ENCODE data around the gene MTG2. TPM values are rescaled to one million over a fixed set of nuclear protein-coding genes. Genes with fewer than 3 reads are reported as not detected.

Gene MTG2
- polyA plus RNA-seq, 4 donors = 25.2 to 50.0 (median 31.1) TPM

DNA sequence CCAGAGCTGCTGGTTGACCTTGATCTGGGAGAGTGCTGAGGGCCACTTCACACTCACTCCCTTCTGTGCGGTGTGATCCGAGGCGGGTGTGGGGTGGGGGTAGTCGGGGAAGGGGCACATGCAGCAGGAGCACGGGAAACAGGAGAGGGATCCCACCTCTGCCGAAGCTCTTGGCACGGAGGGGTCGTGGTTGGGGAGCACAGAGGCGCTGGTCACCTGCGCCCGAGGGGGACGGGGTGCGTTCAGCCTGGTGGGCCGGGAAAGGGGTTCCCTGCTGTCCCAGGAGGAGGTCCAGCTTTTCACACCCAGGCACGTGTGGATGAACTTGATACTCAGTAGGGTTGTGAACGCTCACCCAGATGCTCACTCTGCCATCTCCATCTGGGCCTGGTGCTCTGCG, 22.0 kb upstream of the MTG2 start:
- no peak for DNase-seq (ENCODE audit: low read depth in 4 of 4, low spot score in 3 of 4)

DNA sequence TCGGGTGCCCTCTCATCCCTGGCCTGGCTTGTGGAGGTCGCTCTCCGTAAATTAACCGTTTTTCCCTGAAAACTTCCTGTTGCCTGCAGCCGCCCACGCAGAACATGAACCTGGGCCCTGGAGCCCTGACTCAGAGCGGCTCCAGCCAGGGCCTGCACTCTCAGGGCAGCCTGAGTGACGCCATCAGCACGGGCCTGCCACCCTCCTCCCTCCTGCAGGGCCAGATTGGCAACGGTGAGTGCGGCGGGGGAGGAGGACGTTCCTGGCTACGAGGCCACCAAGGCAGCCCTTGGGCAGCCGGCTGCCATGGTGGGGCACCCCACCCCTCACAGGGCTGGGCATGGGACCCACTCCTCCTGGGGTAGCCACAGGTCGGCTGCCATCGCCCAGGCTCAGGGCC, 21.5 kb upstream of the MTG2 start:
- DNase-seq (ENCODE audit: low read depth in 4 of 4, low spot score in 3 of 4) = no peak

DNA sequence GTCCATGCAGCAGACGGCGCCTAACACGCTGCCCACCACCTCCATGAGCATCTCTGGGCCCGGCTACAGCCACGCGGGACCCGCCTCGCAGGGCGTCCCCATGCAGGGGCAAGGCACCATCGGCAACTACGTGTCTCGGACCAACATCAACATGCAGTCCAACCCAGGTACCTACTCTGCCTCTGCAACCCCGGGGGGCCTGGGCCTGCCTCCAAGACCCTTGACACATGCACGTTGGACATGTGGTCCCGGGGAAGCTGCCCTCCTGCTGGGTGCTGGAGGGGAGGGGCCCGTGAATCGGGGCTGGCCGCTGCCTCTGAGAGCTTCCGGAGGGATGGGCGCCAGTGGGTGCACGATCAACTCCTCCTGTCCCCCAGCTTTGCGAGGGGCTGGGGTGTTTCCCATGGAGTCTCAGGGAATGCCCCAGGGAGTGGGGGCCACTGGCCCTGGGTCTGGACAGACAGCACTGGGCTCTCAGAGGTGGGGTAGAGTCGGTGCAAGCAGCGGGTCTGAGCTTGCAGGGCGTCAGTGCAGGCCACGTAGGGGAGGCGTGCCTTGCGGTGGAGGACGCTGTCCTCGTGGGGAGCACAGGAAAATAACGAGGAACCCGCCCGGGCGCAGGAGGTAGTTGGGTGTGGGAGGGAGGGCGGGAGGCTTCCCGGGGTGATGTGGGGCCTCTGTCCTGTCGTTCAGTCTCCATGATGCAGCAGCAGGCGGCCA, 19.9 kb upstream of the MTG2 start:
- DNase-seq (ENCODE audit: low read depth in 4 of 4, low spot score in 3 of 4) = no peak

DNA sequence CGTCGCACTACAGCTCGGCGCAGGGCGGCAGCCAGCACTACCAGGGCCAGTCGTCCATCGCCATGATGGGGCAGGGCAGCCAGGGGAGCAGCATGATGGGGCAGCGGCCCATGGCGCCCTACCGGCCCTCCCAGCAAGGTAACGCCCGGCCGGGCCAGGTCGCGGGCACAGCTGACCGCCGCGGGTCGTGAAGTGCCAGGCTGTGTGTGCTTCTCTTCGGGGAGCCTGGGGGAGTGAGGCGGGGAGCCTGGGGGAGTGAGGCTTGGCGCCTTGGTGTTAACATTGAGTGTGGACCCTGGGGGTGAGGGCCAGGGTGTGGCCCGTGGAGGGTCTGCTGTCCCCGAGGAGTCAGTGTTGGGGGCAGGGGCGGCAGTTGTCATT, 19.4 kb upstream of the MTG2 start:
- DNase-seq (ENCODE audit: low read depth in 4 of 4, low spot score in 3 of 4) = no peak

DNA sequence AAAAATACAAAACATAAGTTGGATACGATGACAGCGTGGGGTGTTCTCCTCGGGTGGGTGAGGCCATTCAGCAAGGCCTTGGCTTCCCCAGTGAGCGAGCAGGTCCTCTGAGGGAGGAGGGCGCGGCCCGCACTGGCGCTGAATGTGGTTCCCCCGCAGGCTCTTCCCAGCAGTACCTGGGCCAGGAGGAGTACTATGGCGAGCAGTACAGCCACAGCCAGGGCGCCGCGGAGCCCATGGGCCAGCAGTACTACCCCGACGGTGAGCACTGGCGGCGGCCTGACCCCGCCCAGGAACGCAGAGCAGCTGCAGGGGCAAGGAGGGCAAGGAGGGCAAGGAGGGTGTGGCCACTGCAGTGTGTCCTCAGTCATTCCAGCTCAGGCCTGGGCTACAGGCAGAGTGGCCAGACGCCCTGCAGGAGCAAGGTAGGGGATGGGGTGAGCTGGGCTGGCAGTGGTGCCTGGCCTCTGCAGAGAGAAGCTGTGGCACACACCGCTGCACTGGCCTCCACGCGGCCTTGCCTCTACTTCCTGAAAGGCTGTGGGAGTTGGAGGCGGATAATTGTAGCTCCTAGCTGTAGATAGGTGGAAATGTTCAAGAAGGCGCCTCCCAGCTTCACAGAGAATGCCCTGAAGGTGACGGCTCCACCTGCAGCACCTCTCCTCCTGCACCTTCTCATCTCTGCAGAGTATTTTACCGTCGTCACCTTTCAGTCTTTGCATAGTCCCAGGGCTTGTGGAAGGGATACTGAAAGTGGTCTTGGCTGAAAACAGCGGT, 18.7 kb upstream of the MTG2 start:
- DNase-seq (ENCODE audit: low read depth in 4 of 4, low spot score in 3 of 4) = no peak

- DNase-seq (ENCODE audit: low read depth in 4 of 4, low spot score in 3 of 4) = no peak
Measured at GRCh38 chr20:62164879-62165761, 17.7 kb upstream of the MTG2 start.

- no peak for DNase-seq (ENCODE audit: low read depth in 4 of 4, low spot score in 3 of 4)
Measured at GRCh38 chr20:62165762-62166399, 16.9 kb upstream of the MTG2 start.

DNA sequence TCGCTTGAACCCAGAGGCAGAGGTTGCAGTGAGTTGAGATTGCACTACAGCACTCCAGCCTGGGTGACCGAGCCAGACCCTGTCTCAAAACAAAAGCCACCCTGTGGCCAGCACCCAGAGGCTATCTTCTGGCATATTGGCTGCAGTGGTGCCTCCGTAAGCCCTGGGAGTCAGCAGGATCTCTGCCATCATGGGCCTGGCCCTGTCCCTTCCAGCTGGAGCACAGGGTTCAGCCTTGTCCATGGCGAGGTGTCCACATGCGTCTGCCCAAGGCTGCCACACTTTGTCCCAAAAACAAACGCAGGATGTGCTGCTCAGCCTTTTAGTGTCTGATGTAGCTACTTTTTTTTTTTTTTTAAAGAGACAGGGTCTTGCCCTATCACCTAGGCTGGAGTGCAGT, 15.4 kb upstream of the MTG2 start:
- no peak for DNase-seq (ENCODE audit: low read depth in 4 of 4, low spot score in 3 of 4)

DNA sequence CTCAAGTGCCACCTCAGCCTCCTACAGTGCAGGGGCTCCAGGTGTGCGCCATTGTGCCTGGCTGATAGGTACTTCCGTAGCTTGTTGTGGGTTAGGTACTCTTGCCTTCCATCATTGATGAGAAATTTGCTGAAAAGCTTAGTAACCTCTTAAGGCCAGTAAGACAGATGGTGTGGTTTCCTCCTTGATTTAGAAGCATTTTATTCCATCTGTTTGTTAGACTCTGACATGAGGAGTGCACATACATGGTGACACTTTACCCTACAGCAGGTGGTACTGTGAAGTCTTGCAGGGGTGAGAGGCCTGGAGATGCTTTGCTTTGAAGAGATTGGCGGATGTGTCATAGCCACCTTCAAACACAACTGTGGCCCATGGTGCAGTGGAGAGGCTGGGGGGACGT, 14.8 kb upstream of the MTG2 start:
- DNase-seq (ENCODE audit: low read depth in 4 of 4, low spot score in 3 of 4) = no peak

DNA sequence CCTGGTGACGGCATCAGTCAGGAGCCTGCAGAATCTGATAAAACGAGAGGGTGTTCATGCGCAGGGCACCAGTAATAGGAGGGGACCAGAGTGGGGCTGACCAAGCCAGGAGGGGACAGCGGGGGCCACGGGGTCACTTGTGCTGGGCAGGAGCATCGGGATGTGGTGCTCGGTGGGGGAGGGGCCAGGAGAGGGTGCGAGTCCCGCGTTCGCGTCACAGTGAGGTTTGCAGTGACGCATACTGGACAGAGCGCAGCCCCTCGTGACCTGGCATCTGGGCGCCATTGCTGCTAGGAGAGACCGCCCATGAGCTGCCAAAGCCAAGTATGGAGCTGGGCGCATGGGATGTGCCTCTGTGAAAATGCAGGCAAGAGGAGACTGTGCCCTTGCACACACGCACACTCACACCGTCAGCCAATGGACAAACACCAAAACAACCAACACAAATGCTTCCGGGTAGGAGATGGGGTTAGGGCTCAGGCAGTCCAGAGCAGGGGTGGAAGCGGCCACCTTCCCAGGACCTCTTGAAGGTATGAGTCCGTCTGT, 13.9 kb upstream of the MTG2 start:
- DNase-seq (ENCODE audit: low read depth in 4 of 4, low spot score in 3 of 4) = no peak

GRCh38 chr20:62170536-62170935, 12.3 kb upstream of the MTG2 start:
- no peak for DNase-seq (ENCODE audit: low read depth in 4 of 4, low spot score in 3 of 4)

DNA sequence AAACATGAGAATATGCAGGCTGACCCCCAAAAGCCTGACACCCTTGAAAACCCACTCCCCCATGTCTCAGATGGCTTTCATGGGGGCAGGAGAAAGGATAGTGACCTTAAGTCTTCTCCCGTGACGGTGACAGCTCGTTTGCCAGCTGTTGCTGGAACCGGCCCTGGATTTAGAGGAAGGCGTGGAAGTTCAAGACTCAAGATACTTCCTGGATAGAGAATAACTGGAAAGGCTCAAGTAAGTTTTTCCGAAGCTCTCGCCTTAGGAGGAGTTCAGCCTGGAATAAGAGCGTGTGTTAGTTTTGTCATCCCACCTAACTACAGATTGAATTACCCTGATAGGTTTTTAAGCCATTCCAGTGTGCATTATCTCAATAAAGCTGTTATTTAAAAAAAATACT, 11.6 kb upstream of the MTG2 start:
- DNase-seq (ENCODE audit: low read depth in 4 of 4, low spot score in 3 of 4) = no peak

- DNase-seq (ENCODE audit: low read depth in 4 of 4, low spot score in 3 of 4) = no peak
Measured at GRCh38 chr20:62172666-62173065, 10.2 kb upstream of the MTG2 start.

DNA sequence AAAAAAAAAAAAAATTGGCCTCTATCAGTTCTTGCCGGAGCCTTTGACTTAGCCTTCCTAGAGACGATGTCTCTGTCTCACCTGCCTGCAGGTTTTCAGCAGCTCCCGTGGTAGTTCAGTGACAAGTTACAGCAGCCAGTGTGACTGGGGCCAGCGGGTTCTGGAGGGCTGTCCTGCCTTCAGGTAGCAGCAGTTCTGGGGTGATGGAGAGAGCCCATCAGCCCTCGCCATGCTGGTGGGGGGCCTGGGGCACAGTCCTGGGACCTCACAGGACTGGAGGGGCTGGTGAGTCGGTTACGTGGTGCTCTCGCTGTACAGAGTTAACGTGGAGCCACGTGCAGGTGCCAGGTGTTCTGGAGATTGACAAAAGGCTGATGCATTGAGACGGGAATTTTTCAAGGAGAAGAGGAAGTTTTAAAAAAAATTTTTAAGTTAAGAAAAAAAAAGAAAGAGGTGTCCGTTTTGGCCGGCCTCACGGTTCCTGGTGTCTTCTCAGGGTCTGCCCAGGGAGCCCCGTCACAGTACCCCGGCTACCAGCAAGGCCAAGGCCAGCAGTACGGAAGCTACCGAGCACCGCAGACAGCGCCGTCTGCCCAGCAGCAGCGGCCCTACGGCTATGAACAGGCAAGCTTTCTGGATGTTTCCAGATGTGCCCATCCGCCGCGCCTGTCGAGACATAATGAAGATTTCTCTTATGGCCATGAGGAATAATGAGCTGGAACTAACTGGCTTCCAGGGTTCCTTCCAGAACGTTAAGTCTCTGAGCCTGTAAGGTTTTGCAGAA, 8.6 kb upstream of the MTG2 start:
- DNase-seq (ENCODE audit: low read depth in 4 of 4, low spot score in 3 of 4) = no peak

- no peak for DNase-seq (ENCODE audit: low read depth in 4 of 4, low spot score in 3 of 4)
Measured at GRCh38 chr20:62174870-62175624, 7.8 kb upstream of the MTG2 start.

- no peak for DNase-seq (ENCODE audit: low read depth in 4 of 4, low spot score in 3 of 4)
Measured at GRCh38 chr20:62175711-62176110, 7.1 kb upstream of the MTG2 start.

DNA sequence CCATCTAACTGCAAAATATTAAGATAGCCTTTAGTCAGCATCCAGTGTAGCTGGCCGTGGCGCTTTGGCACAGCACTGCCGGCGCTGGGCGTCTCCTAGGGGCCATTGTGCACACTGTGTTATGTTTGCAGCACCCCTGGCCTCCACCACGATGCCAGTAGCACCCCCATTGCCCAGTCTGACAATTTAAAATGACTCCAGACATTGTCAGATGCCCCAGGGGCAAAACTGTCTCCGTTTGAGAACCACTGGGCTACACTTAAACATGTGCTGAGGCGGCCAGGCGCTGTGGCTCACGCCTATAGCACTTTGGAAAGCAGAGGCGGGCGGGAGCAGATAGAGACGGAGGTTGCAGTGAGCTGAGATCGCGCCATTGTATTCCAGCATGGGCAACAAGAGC, 6.0 kb upstream of the MTG2 start:
- DNase-seq (ENCODE audit: low read depth in 4 of 4, low spot score in 3 of 4) = no peak

DNA sequence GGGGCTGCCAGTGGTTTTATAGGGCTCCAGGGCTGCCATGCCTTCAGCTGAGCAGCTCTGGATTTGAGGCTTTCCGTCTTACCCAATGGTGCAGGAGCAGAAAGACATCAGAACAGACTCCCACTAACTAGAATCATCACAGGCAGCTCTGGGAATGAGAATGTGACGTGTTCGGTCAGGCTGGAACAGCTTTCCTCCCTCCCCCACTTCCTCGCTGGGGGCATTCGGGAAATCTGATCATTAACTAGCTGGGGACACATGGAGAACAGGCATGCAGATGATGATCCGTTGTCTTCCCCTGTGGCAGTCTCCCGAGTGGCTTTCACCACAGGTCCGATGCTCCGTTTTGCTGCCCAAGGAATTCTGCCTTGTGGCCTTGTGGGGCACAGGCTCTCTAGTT, 5.5 kb upstream of the MTG2 start:
- DNase-seq (ENCODE audit: low read depth in 4 of 4, low spot score in 3 of 4) = peak in 1 of 4 donors; percentile 8

Data from left renal pelvis (tissue), 4 donors.